ENCODE data around the gene MICAL3. TPM values are rescaled to one million over a fixed set of nuclear protein-coding genes. Genes with fewer than 3 reads are reported as not detected.

The MICAL3 gene
- total and polyA plus RNA-seq, 9 of the 15 experiments (the other 6 are each of a cell fraction or from before 2014, with no cell fraction given): 0.53 to 32.1 (median 12.3) TPM

DNA sequence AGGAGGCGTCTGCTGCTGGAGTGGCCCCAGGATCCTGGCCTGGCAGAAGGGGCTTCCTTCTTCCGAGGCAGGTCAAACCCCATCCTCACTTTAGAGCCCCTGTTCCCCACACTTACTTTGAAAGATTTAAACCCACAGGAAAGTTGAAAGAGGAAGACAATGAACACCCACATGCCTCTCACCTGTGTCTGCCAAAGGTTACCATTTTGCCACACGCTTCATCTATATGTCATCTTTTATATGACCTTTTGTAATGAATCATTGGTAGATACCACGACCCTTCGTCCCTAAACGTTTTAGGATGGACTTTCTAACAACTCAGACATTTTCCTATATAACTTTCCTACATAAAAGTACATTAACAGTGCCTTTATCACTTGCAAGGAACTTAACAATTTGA, 210.3 kb downstream of the MICAL3 start:
- Histone ChIP-seq H3K27me3 (ENCODE audit: control insufficient read depth in 2 of 2, insufficient read depth in 2 of 2, low read length in 2 of 2) (no peaks in the 10 kb centered on the region), H3K9ac (ENCODE audit: insufficient read depth in 1 of 2, low read depth in 2 of 2, low read length in 2 of 2) (no peak overlapping the region), H3K4me2 (ENCODE audit: insufficient read depth, low read length) (no peak overlapping the region), H3K9me1 (ENCODE audit: control insufficient read depth, insufficient read depth, low read length) (no peaks in the 10 kb centered on the region), H3K36me3 (ENCODE audit: control insufficient read depth, insufficient read depth, low read length) (peaks cover 12% of the 10 kb centered on the region; the same call in 1 of the 3 replicates), H3K27ac (ENCODE audit: extremely low read depth, low read depth, low read length) (no peak overlapping the region), H4K20me1 (replicated peaks; ENCODE audit: control insufficient read depth, insufficient read depth, low read length) (0 out of 2 replicates have a peak, but pooled peaks cover 4% of the 10 kb centered on the region), H3K4me3 (no peak overlapping the region), H2AFZ (ENCODE audit: low read depth, low read length) (no peak overlapping the region), H3K9me3 (replicated peaks; ENCODE audit: control insufficient read depth, insufficient read depth, low read depth, low read length) (no peaks in the 10 kb centered on the region), H3K79me2 (ENCODE audit: control insufficient read depth, insufficient read depth, low read length) (no peaks in the 10 kb centered on the region), H3K4me1 (replicated peaks in 1 of 2; ENCODE audit: control insufficient read depth in 2 of 2, insufficient read depth in 2 of 2, low read length in 2 of 2) (peaks cover 0 to 12% of the 10 kb centered on the region in 2 experiments; a peak in 1 of 5 replicates)
- intact Hi-C loops (cut with micrococcal nuclease): no loop called here
- DNase-seq (ENCODE audit: extremely low read depth in 1 of 4, low spot score in 3 of 4) (no peak), FAIRE-seq (no peak), ATAC-seq (no peak)
- BruUV-seq (replicated peaks): no TSS peak
- in situ Hi-C loops (cut with MboI): no loop called here
- ChIA-PET POLR2A (interaction anchor here (0.6 kb wide), 1 partner anchor 11 kb away, joined by 3 read pairs; no protein-coding TSS in a partner anchor), CTCF (ENCODE audit: low intra/inter-chr PET ratio) (no interaction called here)
- TF ChIP-seq SETDB1 (IDR thresholded peaks at IDR 0.05; ENCODE audit: low read length): no peak
- 72% methylated on average over 6 of the region's 6 CpGs for WGBS (ENCODE audit: insufficient coverage, low coverage, missing lambda C conversion rate)

DNA sequence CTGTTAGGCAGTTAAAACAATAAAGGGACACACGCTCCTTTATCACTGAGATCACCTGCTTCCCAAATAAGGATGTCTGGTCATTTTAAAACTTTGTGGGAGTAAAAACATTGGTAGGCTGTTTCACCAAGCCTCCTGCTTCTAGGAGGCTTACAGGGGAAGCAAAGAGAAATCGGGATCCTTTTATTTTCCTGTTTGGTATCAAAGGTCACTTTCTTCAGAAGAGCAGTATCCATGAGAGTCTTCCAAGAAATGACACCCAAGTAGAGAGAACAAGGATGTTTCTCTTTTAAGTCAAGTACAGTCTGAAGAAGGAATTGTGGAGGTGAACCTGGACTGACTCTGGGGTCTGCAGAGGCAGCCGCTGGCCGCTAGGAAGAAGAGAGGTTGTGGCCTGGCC, 213.2 kb downstream of the MICAL3 start:
- DNase-seq (ENCODE audit: extremely low read depth in 1 of 4, low spot score in 3 of 4): no peak
- H3K27me3 ChIP-seq (ENCODE audit: control insufficient read depth in 2 of 2, insufficient read depth in 2 of 2, low read length in 2 of 2): no peaks in the 10 kb centered on the region
- H3K4me1 ChIP-seq (replicated peaks in 1 of 2; ENCODE audit: control insufficient read depth in 2 of 2, insufficient read depth in 2 of 2, low read length in 2 of 2): peaks cover 0 to 5% of the 10 kb centered on the region in 2 experiments; a peak in 1 of 5 replicates
- H3K79me2 ChIP-seq (ENCODE audit: control insufficient read depth, insufficient read depth, low read length): no peaks in the 10 kb centered on the region
- no peak overlapping the region for H3K4me2 ChIP-seq (ENCODE audit: insufficient read depth, low read length)
- no peaks in the 10 kb centered on the region for H3K9me1 ChIP-seq (ENCODE audit: control insufficient read depth, insufficient read depth, low read length)
- FAIRE-seq: no peak
- H3K9ac ChIP-seq (ENCODE audit: insufficient read depth in 1 of 2, low read depth in 2 of 2, low read length in 2 of 2): peak overlapping the region in 1 of 2 experiments; percentile 41; a peak in 1 of 4 replicates
- intact Hi-C loops (cut with micrococcal nuclease): no loop called here
- ChIA-PET CTCF (ENCODE audit: low intra/inter-chr PET ratio) (no interaction called here), POLR2A (interaction anchor here (0.8 kb wide), 1 partner anchor 109 kb away, joined by 3 read pairs; no protein-coding TSS in a partner anchor)
- ATAC-seq: 0 out of 3 replicates have a peak, but pooled peaks have one; percentile 17
- BruUV-seq (replicated peaks): no TSS peak
- H2AFZ ChIP-seq (ENCODE audit: low read depth, low read length): no peak overlapping the region
- peaks cover 26% of the 10 kb centered on the region; the same call in 2 of the 3 replicates for H3K36me3 ChIP-seq (ENCODE audit: control insufficient read depth, insufficient read depth, low read length)
- H3K9me3 ChIP-seq (replicated peaks; ENCODE audit: control insufficient read depth, insufficient read depth, low read depth, low read length): no peaks in the 10 kb centered on the region
- no peak overlapping the region for H3K27ac ChIP-seq (ENCODE audit: extremely low read depth, low read depth, low read length)
- in situ Hi-C loops (cut with MboI): no loop called here
- 54% methylated on average over 4 of the region's 4 CpGs for WGBS (ENCODE audit: insufficient coverage, low coverage, missing lambda C conversion rate)
- no peak overlapping the region for H3K4me3 ChIP-seq
- 0 out of 2 replicates have a peak, but pooled peaks cover 4% of the 10 kb centered on the region for H4K20me1 ChIP-seq (replicated peaks; ENCODE audit: control insufficient read depth, insufficient read depth, low read length)
- TF ChIP-seq CBX2 (IDR thresholded peaks at IDR 0.05; ENCODE audit: insufficient read depth, low read length, poor library complexity, severe bottlenecking): no peak
- no peak for TF ChIP-seq DNMT1 (IDR thresholded peaks at IDR 0.05)
- TF ChIP-seq HMG20B (CRISPR knock-in tag; IDR thresholded peaks at IDR 0.05): no peak
- TF ChIP-seq, protein P1, sequence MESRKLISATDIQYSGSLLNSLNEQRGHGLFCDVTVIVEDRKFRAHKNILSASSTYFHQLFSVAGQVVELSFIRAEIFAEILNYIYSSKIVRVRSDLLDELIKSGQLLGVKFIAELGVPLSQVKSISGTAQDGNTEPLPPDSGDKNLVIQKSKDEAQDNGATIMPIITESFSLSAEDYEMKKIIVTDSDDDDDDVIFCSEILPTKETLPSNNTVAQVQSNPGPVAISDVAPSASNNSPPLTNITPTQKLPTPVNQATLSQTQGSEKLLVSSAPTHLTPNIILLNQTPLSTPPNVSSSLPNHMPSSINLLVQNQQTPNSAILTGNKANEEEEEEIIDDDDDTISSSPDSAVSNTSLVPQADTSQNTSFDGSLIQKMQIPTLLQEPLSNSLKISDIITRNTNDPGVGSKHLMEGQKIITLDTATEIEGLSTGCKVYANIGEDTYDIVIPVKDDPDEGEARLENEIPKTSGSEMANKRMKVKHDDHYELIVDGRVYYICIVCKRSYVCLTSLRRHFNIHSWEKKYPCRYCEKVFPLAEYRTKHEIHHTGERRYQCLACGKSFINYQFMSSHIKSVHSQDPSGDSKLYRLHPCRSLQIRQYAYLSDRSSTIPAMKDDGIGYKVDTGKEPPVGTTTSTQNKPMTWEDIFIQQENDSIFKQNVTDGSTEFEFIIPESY (CRISPR knock-in tag; IDR thresholded peaks at IDR 0.05): peak; percentile 87; the same call in 1 of the 2 replicates

All from K562 (cell line).